PC-9 (cell line): ENCODE data around the gene WDHD1.

ENCODE experiments used
- CTCF ChIP-seq: fragments of 200-600 bp; sonication (generic); conservative IDR thresholded peaks from 2 replicates; pipeline ENCODE4 v1.6.1; 2017; ENCODE audit warnings: mixed run types, antibody characterized with exemption, mild to moderate bottlenecking, moderate library complexity
- EZH2 ChIP-seq: fragments of 200-600 bp; sonication (generic); IDR thresholded peaks from 2 replicates; pipeline ENCODE4 v1.8.0; 2017; ENCODE audit warnings: antibody characterized with exemption, low read depth

GRCh38 chr14:54893151-54893760 lies 133.6 kb downstream of the WDHD1 start:
- TF ChIP-seq CTCF (peak; percentile 86), EZH2 (no peak)
